IMR-90 (cell line): ENCODE results near the gene PFAS. TPM values are rescaled to one million over a fixed set of nuclear protein-coding genes. Genes with fewer than 3 reads are reported as not detected.
A peak's percentile ranks its signal among the peaks of the same experiment; 100 is the strongest.

ENCODE experiments used
- ATAC-seq: fragments of 200-7000 bp; cut with Tn5 transposase; 2 replicates; pipeline ENCODE4 v1.9.1; 2020; ENCODE audit warnings: low read depth, mild to moderate bottlenecking, moderate library complexity
- BruUV-seq: library from RNA; stranded (reverse); fragments of 400-500 nt; replicated peaks from 2 replicates; lab custom pipeline; 2021; lab: Mats Ljungman, UMichigan
- CTCF ChIA-PET: fragments of 300-600 bp; formaldehyde crosslinking; extraction: SDS; loops from one replicate; lab custom pipeline; 2021; ENCODE audit warnings: antibody characterized with exemption; lab: Yijun Ruan, JAX
- POLR2A ChIA-PET: fragments of 300-600 bp; sonication (Branson Sonifier 250); formaldehyde crosslinking; loops from one replicate; lab custom pipeline; 2022; ENCODE audit warnings: antibody characterized with exemption; ENCODE audit not compliant: unreplicated experiment; lab: Charles Lee
- DNase-seq: peaks from one replicate; pipeline ENCODE4 v3.0.0; 2013
- H2AFZ ChIP-seq: replicated peaks from 2 replicates; pipeline ENCODE3; 2013; ENCODE audit warnings: low read length, mild to moderate bottlenecking; ENCODE audit not compliant: poor library complexity
- H2AK5ac ChIP-seq: 2 replicates; pipeline ENCODE4 v1.6.1; 2013; ENCODE audit warnings: low read depth, low read length, inconsistent platforms
- H2AK9ac ChIP-seq: replicated peaks from 2 replicates; pipeline ENCODE3; 2013; ENCODE audit warnings: mild to moderate bottlenecking, low read depth, low read length, moderate library complexity; ENCODE audit not compliant: poor library complexity
- H2BK120ac ChIP-seq: 2 replicates; pipeline ENCODE4 v1.6.1; 2013; ENCODE audit warnings: low read depth, low read length, inconsistent platforms
- H2BK15ac ChIP-seq: 3 replicates; pipeline ENCODE4 v1.6.1; 2013; ENCODE audit warnings: low read depth, low read length, inconsistent platforms
- H2BK20ac ChIP-seq: 2 replicates; pipeline ENCODE4 v1.6.1; 2013; ENCODE audit warnings: low read depth, mild to moderate bottlenecking, inconsistent platforms, low read length, moderate library complexity
- H2BK5ac ChIP-seq: 2 replicates; pipeline ENCODE4 v1.6.1; 2013; ENCODE audit warnings: mild to moderate bottlenecking, low read depth, low read length, inconsistent platforms; ENCODE audit not compliant: poor library complexity, severe bottlenecking
- H3K14ac ChIP-seq: replicated peaks from 2 replicates; pipeline ENCODE4 v1.6.1; 2013; ENCODE audit warnings: low read depth, low read length, inconsistent platforms
- H3K18ac ChIP-seq: 2 replicates; pipeline ENCODE4 v1.6.1; 2013; ENCODE audit warnings: low read depth, low read length, control low read depth
- H3K23ac ChIP-seq: 2 replicates; pipeline ENCODE4 v1.6.1; 2013; ENCODE audit warnings: low read depth, low read length, inconsistent platforms
- H3K27ac ChIP-seq: 2 replicates; pipeline ENCODE4 v1.5.1; 2013; ENCODE audit warnings: mild to moderate bottlenecking, control low read depth, low read length; ENCODE audit not compliant: insufficient read depth
- H3K27me3 ChIP-seq: 2 replicates; pipeline ENCODE4 v1.6.1; 2013; ENCODE audit warnings: low read length; ENCODE audit not compliant: control insufficient read depth, insufficient read depth
- H3K36me3 ChIP-seq: 2 replicates; pipeline ENCODE4 v1.6.1; 2013; ENCODE audit warnings: low read length, mixed read lengths; ENCODE audit not compliant: control insufficient read depth, insufficient read depth
- H3K4ac ChIP-seq: 2 replicates; pipeline ENCODE4 v1.6.1; 2013; ENCODE audit warnings: low read depth, low read length, inconsistent platforms
- H3K4me1 ChIP-seq: 2 replicates; pipeline ENCODE4 v1.6.1; 2013; ENCODE audit warnings: low read length, mixed read lengths; ENCODE audit not compliant: control insufficient read depth, insufficient read depth
- H3K4me2 ChIP-seq: 2 replicates; pipeline ENCODE4 v1.6.1; 2013; ENCODE audit warnings: low read depth, mild to moderate bottlenecking, control low read depth, low read length, moderate library complexity
- H3K4me3 ChIP-seq: 2 replicates; pipeline ENCODE4 v1.5.1; 2013; ENCODE audit warnings: low read depth, mild to moderate bottlenecking, control low read depth, low read length, moderate library complexity; ENCODE audit not compliant: insufficient read depth
- H3K56ac ChIP-seq: 2 replicates; pipeline ENCODE4 v1.6.1; 2013; ENCODE audit warnings: low read length, inconsistent platforms; ENCODE audit not compliant: insufficient read depth; ENCODE audit errors: extremely low read depth
- H3K79me1 ChIP-seq, 2 experiments: 2 replicates each; pipeline ENCODE4 v1.6.1; 2013; ENCODE audit warnings: low read length in 2 of 2, inconsistent platforms in 1 of 2, low read depth in 1 of 2
- H3K9ac ChIP-seq: 2 replicates; pipeline ENCODE4 v1.6.1; 2013; ENCODE audit warnings: low read depth, low read length, control low read depth
- H3K9me1 ChIP-seq: 2 replicates; pipeline ENCODE4 v1.6.1; 2013; ENCODE audit warnings: low read length, inconsistent platforms; ENCODE audit not compliant: insufficient read depth
- H3K9me3 ChIP-seq: 2 replicates; pipeline ENCODE4 v1.6.1; 2013; ENCODE audit warnings: low read length; ENCODE audit not compliant: control insufficient read depth, insufficient read depth
- H4K20me1 ChIP-seq: 2 replicates; pipeline ENCODE4 v1.6.1; 2013; ENCODE audit warnings: low read length, inconsistent platforms; ENCODE audit not compliant: insufficient read depth
- H4K5ac ChIP-seq: 2 replicates; pipeline ENCODE4 v1.6.1; 2013; ENCODE audit warnings: mild to moderate bottlenecking, low read depth, low read length, control low read depth
- H4K8ac ChIP-seq, 2 experiments: 2 replicates each; pipeline ENCODE4 v1.6.1; 2013; ENCODE audit warnings: low read depth in 2 of 2, low read length in 2 of 2, control low read depth in 1 of 2, inconsistent platforms in 1 of 2
- H4K91ac ChIP-seq: 2 replicates; pipeline ENCODE4 v1.6.1; 2013; ENCODE audit warnings: low read depth, low read length, inconsistent platforms; ENCODE audit not compliant: insufficient read depth
- BHLHE40 ChIP-seq: fragments of 150-350 bp; IDR thresholded peaks from 2 replicates; pipeline ENCODE4 v1.6.1; 2016; ENCODE audit warnings: mild to moderate bottlenecking, low read depth, low read length
- MAZ ChIP-seq: IDR thresholded peaks from 2 replicates; pipeline ENCODE4 v1.6.1; 2012; ENCODE audit warnings: low read depth, mild to moderate bottlenecking, low read length, improper control_type of control experiment, moderate library complexity, borderline replicate concordance
- RFX5 ChIP-seq: IDR thresholded peaks from 2 replicates; pipeline ENCODE4 v1.8.0; 2012; ENCODE audit warnings: low read depth, mild to moderate bottlenecking, low read length, moderate library complexity
- SMC3 ChIP-seq: fragments of 150-350 bp; IDR thresholded peaks from 2 replicates; pipeline ENCODE4 v1.6.1; 2016; ENCODE audit warnings: low read depth, mild to moderate bottlenecking, antibody characterized with exemption, low read length, moderate library complexity
- WGBS, 2 experiments: methylation state at CpG; one replicate each; pipeline versions ENCODE4 v1.1.5 to v1.1.7; 2013; ENCODE audit warnings: missing lambda C conversion rate in 2 of 2; ENCODE audit not compliant: insufficient read length in 1 of 2; ENCODE audit errors: extremely low coverage in 2 of 2; 5-methylcytosine and 5-hydroxymethylcytosine counted together
- dilution Hi-C: fragments of 300-500 bp; cut with HindIII; formaldehyde crosslinking; loops from one replicate; pipeline ENCODE4 v1.14.3; 2018; ENCODE audit warnings: low sequenced_read_pairs; ENCODE audit not compliant: unreplicated experiment
- in situ Hi-C: fragments of 300-500 bp; cut with MboI; formaldehyde crosslinking; loops from 3 replicates; pipeline ENCODE4 v1.14.3; 2019; ENCODE audit warnings: low sequenced_read_pairs, inconsistent platforms, mixed read lengths
- intact Hi-C: fragments of 100-400 bp; cut with micrococcal nuclease; formaldehyde crosslinking; loops from 2 replicates; pipeline ENCODE4 v1.10.0; 2022
- polyA plus RNA-seq, 3 experiments: library from polyadenylated mRNA; depleted of rRNA; stranded (reverse); fragments of >200 nt; gene quantifications; 2 replicates each; pipeline ENCODE4 v1.2.3, GENCODE V29; 2012; ENCODE audit warnings: low replicate concordance in 1 of 3
- total RNA-seq: library from RNA; depleted of rRNA; stranded (reverse); fragments of >200 nt; gene quantifications from 2 replicates; pipeline ENCODE4 v1.2.3, GENCODE V29; 2012

PFAS gene
- total and polyA plus RNA-seq, 2 of the 4 experiments (the other 2 are of a cell fraction): 20.7 to 26.2 TPM

GRCh38 chr17:8289103-8289397 lies 40.0 kb downstream of the PFAS start:
- Histone ChIP-seq H4K5ac (peak overlapping the region; percentile 41; the same call in 1 of the 2 replicates), H3K23ac (peak overlapping the region; percentile 76), H2BK5ac (peak overlapping the region; percentile 33), H2BK20ac (0 out of 2 replicates have a peak overlapping the region, but pooled peaks have one; percentile 17), H4K8ac (peak overlapping the region; percentile 67 to 85; a peak in 3 of 4 replicates), H3K9me3 (no peaks in the 10 kb centered on the region), H2AK9ac (peak overlapping the region; percentile 85), H2BK15ac (0 out of 3 replicates have a peak overlapping the region, but pooled peaks have one; percentile 35), H3K56ac (peak overlapping the region; percentile 45; the same call in 1 of the 2 replicates), H3K27me3 (no peaks in the 10 kb centered on the region), H3K9me1 (peaks cover 19% of the 10 kb centered on the region), H3K27ac (peak overlapping the region; percentile 74), H3K4me2 (peak overlapping the region; percentile 90), H3K36me3 (no peaks in the 10 kb centered on the region), H3K9ac (peak overlapping the region; percentile 71), H3K4me3 (peak overlapping the region; percentile 98), H2BK120ac (peak overlapping the region; percentile 53), H2AK5ac (peak overlapping the region; percentile 69; the same call in 1 of the 2 replicates), H3K14ac (peak overlapping the region; percentile 97), H3K4me1 (peaks cover 10% of the 10 kb centered on the region; the same call in 1 of the 2 replicates), H4K91ac (peak overlapping the region; percentile 67), H3K18ac (peak overlapping the region; percentile 34), H2AFZ (peak overlapping the region; percentile 99), H4K20me1 (0 out of 2 replicates have a peak, but pooled peaks cover 2% of the 10 kb centered on the region), H3K79me1 (peaks cover 16 to 33% of the 10 kb centered on the region in 2 experiments), H3K4ac (peak overlapping the region; percentile 90)
- WGBS, 2 experiments: no CpG with 5 or more reads among the region's 17 CpGs
- BruUV-seq: TSS peak; percentile 50
- ChIA-PET POLR2A (no interaction called here), CTCF (interaction anchor here (0.6 kb wide), 1 partner anchor 41 kb away, joined by 3 read pairs; the partner anchor contains the start of gene CTC1)
- dilution Hi-C loops: no loop called here
- intact Hi-C loops: loop anchor here (5.0 kb wide), 1 partner anchor 42 kb away; the partner anchor contains the start of genes CTC1 and PFAS
- TF ChIP-seq MAZ: no peak
- TF ChIP-seq SMC3: no peak
- no peak for TF ChIP-seq RFX5
- TF ChIP-seq BHLHE40: no peak
- ATAC-seq (no peak), DNase-seq (no peak)
- in situ Hi-C loops: no loop called here
